GM21529 (cell line): ENCODE data around the gene ZBTB16.

Experiments used
- ATAC-seq: cut with Tn5 transposase; IDR thresholded peaks from one replicate; pipeline ENCODE4 v1.9.1; 2021; ENCODE audit not compliant: unreplicated experiment

ZBTB16 gene

GRCh38 chr11:114099392-114100178 is 40.1 kb downstream of the ZBTB16 start:
- ATAC-seq, result no peak

DNA sequence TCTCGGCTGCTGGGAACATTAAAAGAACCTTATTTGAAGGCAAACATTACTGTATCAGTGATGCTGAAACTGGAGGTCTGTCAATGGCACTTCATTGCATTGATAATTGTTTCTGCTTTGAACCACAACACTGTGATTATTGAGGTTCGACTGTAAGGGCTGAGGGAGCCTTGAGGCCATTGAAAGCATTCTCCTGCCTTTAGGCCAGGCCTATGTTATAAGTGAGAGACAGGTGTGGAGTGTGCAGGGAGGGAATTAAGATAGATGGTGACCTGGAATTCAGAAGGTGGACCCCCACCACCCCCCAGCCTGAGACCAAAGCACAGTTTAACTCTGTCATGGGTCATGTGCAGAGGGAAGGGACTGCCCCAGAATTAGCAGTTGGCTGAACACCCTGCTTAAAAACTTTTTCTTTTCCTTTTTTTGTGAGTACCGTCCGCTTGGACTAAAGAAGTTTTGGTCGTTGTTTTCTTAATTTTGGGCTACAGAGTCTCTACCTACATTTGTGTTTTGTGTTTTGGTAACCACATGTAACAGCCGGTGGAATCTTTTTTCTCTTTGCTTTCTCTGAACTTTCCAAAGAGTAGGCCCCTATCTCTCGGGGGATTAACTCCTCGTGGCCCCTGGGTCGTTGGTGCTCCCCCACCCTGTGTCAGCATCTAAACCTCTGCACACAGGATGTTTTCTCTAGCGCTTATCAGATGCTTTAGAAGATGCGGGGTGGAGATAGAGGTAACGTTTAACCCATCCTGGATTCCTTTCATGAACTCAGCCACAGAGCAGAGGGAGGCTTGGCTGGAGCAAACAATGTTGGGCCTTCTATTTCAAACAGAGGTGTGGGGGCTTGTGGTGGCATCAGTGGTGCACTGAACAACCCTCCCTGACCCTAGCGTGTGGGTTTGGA is 43.7 kb downstream of the ZBTB16 start:
- no peak for ATAC-seq

- no peak for ATAC-seq
Measured at GRCh38 chr11:114105611-114106010, 46.1 kb downstream of the ZBTB16 start.

- no peak for ATAC-seq
Measured at GRCh38 chr11:114106047-114106446, 46.5 kb downstream of the ZBTB16 start.

- no peak for ATAC-seq
Measured at GRCh38 chr11:114106986-114107385, 47.5 kb downstream of the ZBTB16 start.

GRCh38 chr11:114108501-114109205 is 49.1 kb downstream of the ZBTB16 start:
- no peak for ATAC-seq

- ATAC-seq, result no peak
Measured at GRCh38 chr11:114109206-114110090, 49.9 kb downstream of the ZBTB16 start.

DNA sequence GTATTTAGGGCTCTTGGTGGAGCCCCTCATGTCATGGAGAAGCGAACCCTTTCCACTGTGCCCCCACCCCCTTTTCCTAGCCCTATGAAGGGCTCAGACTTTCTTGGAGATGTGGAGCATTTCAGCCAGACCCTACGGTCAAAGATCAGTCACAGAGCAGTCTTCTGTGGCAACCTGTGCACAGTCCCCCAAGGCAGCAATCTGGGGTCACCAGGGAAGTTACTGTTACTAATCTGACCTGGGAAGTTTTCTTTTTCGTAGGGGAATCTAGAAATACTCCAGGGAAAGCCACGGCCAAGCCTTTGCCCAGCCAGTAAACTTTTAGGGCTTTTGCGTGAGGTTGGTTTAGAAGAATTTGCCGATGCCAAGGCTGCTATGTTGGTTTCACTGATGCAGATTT is 50.6 kb downstream of the ZBTB16 start:
- ATAC-seq, result no peak

DNA sequence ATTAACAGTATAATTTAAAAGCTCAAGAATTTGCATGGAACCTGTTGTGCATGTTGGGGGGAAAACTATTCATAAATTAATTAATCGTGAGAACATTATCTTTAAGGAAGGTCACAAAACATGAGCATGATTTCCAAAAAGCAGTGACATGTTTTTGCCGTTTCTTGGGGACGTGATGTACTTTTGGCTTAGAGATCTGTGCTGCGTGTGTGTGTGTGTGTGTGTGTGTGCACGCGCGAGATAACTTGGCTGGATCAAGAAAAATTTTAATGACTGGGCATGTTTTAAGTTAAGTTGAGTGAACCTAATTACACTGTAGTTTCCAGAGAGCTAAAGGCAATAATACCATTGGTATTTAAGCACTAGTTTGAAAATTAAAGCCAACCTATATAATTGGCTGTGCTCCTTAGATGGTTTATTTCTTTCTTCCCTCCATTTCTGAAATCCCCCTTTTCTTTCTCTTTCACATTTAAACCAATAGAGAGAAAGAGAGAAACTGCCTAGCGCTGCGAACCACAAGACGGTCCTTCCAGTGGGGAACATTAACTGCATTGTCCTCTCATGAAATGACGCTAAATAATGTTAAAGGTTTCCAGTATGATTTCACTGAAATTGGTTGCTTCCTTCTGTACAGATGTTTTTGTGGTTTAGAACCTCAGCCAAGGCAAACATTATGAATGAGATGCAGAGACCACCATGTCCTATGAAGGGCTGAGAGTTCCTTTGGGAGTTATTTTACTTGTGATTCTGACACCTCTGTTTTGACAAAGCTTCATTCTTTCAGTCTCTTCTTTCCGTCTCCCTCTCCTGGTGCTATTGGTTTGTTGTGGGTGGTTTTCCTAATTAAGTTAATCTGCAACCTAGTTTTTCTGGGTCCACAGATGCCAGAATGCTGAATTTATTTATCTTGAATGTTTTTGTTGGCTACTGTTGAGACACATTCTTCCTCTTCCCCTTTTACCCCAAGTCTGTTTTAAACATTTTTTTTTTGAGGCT is 51.7 kb downstream of the ZBTB16 start:
- no peak for ATAC-seq

GRCh38 chr11:114115451-114115928 is 56.0 kb downstream of the ZBTB16 start:
- ATAC-seq, result no peak

DNA sequence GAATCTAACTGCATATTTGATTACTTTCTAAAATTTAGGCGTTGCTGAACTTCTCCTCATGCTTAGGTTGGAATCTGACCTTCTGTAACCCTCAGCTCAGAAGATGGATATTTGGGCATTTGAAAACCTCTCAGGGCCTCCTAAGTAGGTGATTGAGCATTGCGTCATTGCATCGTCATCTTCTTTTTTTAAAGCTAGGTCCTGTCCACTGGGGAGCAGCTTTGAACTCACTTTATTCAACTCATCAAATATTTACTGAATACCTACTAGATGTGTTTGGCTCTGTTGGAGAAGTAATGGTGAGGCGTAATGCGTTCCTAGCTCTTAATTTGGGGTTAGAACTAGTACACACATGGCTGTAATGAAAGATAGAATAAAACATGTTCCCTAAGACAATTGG is 56.8 kb downstream of the ZBTB16 start:
- no peak for ATAC-seq

DNA sequence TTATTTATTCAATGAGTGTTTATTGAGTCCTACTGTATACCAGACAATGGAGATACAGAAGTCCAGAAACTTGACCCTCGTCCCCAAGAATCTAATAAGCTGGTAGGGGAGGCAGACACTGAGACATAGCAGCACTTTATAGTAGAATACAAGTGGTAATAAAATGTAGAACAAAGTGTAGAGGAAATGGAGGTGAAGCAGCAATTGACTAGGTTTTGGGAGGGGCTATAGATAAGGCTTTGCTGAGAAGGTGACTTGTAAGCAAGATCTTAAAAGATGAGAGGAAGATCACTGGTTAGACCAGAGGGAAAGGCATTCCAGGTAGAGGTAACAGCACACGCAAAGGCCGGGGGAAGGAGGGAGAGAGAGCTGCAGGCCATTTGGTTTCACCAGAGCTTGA is 57.3 kb downstream of the ZBTB16 start:
- no peak for ATAC-seq

- ATAC-seq, result no peak
Measured at GRCh38 chr11:114120606-114121005, 61.1 kb downstream of the ZBTB16 start.

DNA sequence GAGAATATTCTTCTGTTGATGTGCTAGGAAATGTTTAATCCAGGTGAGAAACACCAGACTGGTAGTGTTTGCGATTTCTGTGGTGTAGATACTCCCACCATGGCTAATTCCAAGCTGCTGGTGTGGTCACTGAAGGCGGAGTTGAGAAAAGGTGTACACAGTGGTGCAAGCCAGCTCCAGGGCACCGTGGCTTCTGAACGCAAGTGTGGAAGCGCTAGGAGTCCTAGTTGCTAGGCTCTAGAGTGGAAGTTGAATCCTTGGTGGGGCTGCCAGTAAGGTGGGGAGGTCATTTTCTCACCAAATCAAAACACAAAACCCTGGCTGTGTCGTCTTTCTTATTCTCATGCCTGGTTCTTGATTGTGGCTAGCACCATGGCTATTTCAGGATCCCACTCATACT is 61.6 kb downstream of the ZBTB16 start:
- ATAC-seq, result no peak

GRCh38 chr11:114121804-114122504 is 62.4 kb downstream of the ZBTB16 start:
- no peak for ATAC-seq

GRCh38 chr11:114122686-114123085 is 63.2 kb downstream of the ZBTB16 start:
- no peak for ATAC-seq

- no peak for ATAC-seq
Measured at GRCh38 chr11:114123692-114124330, 64.3 kb downstream of the ZBTB16 start.

GRCh38 chr11:114124601-114125144 is 65.2 kb downstream of the ZBTB16 start:
- ATAC-seq, result no peak
